Measurements from ENCODE around the gene ZNF648. TPM values are rescaled to one million over a fixed set of nuclear protein-coding genes. Genes with fewer than 3 reads are reported as not detected.

Gene ZNF648
- polyA plus RNA-seq, 2 of the 4 experiments (the other 2 are of a cell fraction): not detected

DNA sequence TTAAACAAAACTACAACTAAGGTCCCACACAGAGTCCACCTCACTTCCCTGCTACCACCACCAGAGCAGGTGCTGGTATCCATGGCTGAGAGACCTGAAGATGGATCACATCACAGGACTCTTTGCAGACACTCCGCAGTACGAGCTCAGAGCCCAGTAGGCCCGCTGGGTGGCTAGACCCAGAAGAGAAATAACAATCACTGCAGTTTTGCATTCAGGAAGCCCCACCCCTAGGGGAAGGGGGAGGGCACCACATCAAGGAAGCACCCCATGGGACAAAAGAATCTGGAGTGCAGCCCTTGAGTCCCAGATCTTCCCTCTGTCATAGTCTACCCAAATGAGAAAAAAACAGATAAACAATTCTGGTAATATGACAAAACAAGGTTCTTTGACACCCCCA, 56.9 kb downstream of the ZNF648 start:
- CTCF ChIA-PET: interaction anchor here (1.6 kb wide), 1 partner anchor 526 kb away, joined by 7 read pairs; no protein-coding TSS in a partner anchor
- no peak for FAIRE-seq
- Histone ChIP-seq H3K4me1 (no peaks in the 10 kb centered on the region), H3K9me3 (no peaks in the 10 kb centered on the region), H3K27ac (no peak overlapping the region), H3K4me2 (no peak overlapping the region), H3K4me3 (no peak overlapping the region)
- TF ChIP-seq EP300 (IDR thresholded peaks at IDR 0.05): no peak
- no peak for TF ChIP-seq HMGXB4 (CRISPR knock-in tag; IDR thresholded peaks at IDR 0.05; ENCODE audit: borderline replicate concordance)
- TF ChIP-seq KDM1A (IDR thresholded peaks at IDR 0.05; ENCODE audit: low read depth): no peak
- no peak for TF ChIP-seq HDAC2 (IDR thresholded peaks at IDR 0.05)
- no peak for ATAC-seq
- POLR2A ChIA-PET: no interaction called here
- 63% methylated on average over 3 of the region's 3 CpGs for WGBS (ENCODE audit: missing lambda C conversion rate)
- no peak for DNase-seq (ENCODE audit: low read depth in 1 of 2, low spot score in 1 of 2)
